ACHN (cell line): ENCODE measurements around the gene MAP7D1.

ENCODE experiments used
- DNase-seq: peaks from one replicate; pipeline ENCODE4 v3.0.0-alpha.2; 2015
- in situ Hi-C: cut with HindIII; loops from 2 replicates; pipeline ENCODE4 v1.10.0; 2017; ENCODE audit warnings: low sequenced_read_pairs, low pct_ligation_motif_present, low pct_unique_long_range_greater_than_20kb

The MAP7D1 gene

GRCh38 chr1:36160388-36160948 is 4.5 kb downstream of the MAP7D1 start:
- no peak for DNase-seq
- in situ Hi-C loops, result no loop called here

GRCh38 chr1:36160949-36161485 is 5.1 kb downstream of the MAP7D1 start:
- peak; percentile 70 for DNase-seq
- in situ Hi-C loops, result no loop called here

GRCh38 chr1:36161641-36162531 is 5.9 kb downstream of the MAP7D1 start:
- peak; percentile 48 for DNase-seq
- in situ Hi-C loops, result no loop called here

- DNase-seq, result no peak
- in situ Hi-C loops, result no loop called here
Measured at GRCh38 chr1:36162680-36163239, 6.8 kb downstream of the MAP7D1 start.

GRCh38 chr1:36163426-36163825 is 7.5 kb downstream of the MAP7D1 start:
- in situ Hi-C loops, result no loop called here
- DNase-seq, result no peak

GRCh38 chr1:36164361-36164760 is 8.4 kb downstream of the MAP7D1 start:
- in situ Hi-C loops, result no loop called here
- DNase-seq, result no peak

GRCh38 chr1:36165145-36165544 is 9.2 kb downstream of the MAP7D1 start:
- DNase-seq, result no peak
- in situ Hi-C loops, result no loop called here

- in situ Hi-C loops, result no loop called here
- no peak for DNase-seq
Measured at GRCh38 chr1:36166136-36166535, 10.2 kb downstream of the MAP7D1 start.

- in situ Hi-C loops, result no loop called here
- DNase-seq, result no peak
Measured at GRCh38 chr1:36166938-36167905, 11.3 kb downstream of the MAP7D1 start.

- in situ Hi-C loops, result no loop called here
Measured at GRCh38 chr1:36168514-36168913, 12.6 kb downstream of the MAP7D1 start.

GRCh38 chr1:36170643-36171412 is 14.9 kb downstream of the MAP7D1 start:
- in situ Hi-C loops, result no loop called here
- DNase-seq, result no peak

More at GRCh38 chr1:36168514-36168913, 12.6 kb downstream of the MAP7D1 start:
- DNase-seq, result no peak

GRCh38 chr1:36172017-36172747 is 16.2 kb downstream of the MAP7D1 start:
- no peak for DNase-seq

GRCh38 chr1:36172983-36173382 is 17.0 kb downstream of the MAP7D1 start:
- peak; percentile 50 for DNase-seq
- in situ Hi-C loops, result no loop called here

More at GRCh38 chr1:36172017-36172747, 16.2 kb downstream of the MAP7D1 start:
- in situ Hi-C loops, result no loop called here

GRCh38 chr1:36174713-36175112 is 18.8 kb downstream of the MAP7D1 start:
- in situ Hi-C loops, result no loop called here
- no peak for DNase-seq

GRCh38 chr1:36175137-36176095 is 19.5 kb downstream of the MAP7D1 start:
- in situ Hi-C loops, result no loop called here
- no peak for DNase-seq
